Neutrophil (primary cell): ENCODE measurements around the gene GEMIN5.

Source experiments
- H3K27ac ChIP-seq: fragments of 200-600 bp; sonication (generic); 2 replicates; pipeline ENCODE4 v1.5.1; 2016; ENCODE audit warnings: mild to moderate bottlenecking, moderate library complexity
- H3K27me3 ChIP-seq: fragments of 200-600 bp; sonication (generic); 2 replicates; pipeline ENCODE4 v1.6.0; 2016; ENCODE audit warnings: mild to moderate bottlenecking
- H3K36me3 ChIP-seq: fragments of 200-600 bp; sonication (generic); 2 replicates; pipeline ENCODE4 v1.5.1; 2017
- H3K4me1 ChIP-seq, 2 experiments: fragments of 200-600 bp in 1 of 2; sonication (generic) in 1 of 2; 1 replicate in 1 of 2; 2 replicates in 1 of 2; pipeline versions ENCODE4 v1.5.1 to v1.6.1; 2013 to 2016; ENCODE audit warnings: low read depth in 1 of 2, low read length in 1 of 2, mild to moderate bottlenecking in 1 of 2, moderate library complexity in 1 of 2; ENCODE audit not compliant: control insufficient read depth in 1 of 2, insufficient read depth in 1 of 2
- H3K4me3 ChIP-seq, 2 experiments: fragments of 200-600 bp in 1 of 2; sonication (generic) in 1 of 2; 1 replicate in 1 of 2; 2 replicates in 1 of 2; pipeline ENCODE4 v1.5.1; 2013 to 2016; ENCODE audit warnings: low read depth in 1 of 2, low read length in 1 of 2, mild to moderate bottlenecking in 1 of 2, moderate library complexity in 1 of 2
- H3K9me3 ChIP-seq: fragments of 200-600 bp; sonication (generic); 2 replicates; pipeline ENCODE4 v1.5.1; 2016
- CTCF ChIP-seq: fragments of 200-600 bp; sonication (generic); IDR thresholded peaks from 2 replicates; pipeline ENCODE4 v1.5.1; 2016; ENCODE audit warnings: antibody characterized with exemption

Gene GEMIN5

DNA sequence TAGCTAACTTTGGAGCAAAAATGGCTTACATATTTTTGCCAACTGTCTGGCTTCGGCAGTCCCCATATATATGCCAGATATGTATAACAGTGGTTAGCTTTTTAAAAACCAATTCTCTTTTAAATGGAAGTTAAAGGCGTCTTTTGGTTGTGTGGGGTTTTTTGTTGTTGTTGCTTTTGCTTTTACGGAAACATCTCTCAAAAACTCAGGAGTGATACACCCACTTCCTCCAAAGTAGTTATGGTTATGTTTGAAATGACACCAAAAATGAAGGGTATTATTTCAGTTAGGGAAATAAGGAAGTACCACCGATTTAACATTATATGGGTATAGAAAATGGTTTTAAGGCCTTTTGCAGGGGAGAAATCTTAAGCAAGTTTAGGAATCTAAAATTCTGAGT is 77.2 kb downstream of the GEMIN5 start:
- peaks cover 33 to 38% of the 10 kb centered on the region in 2 experiments for H3K4me1 ChIP-seq

DNA sequence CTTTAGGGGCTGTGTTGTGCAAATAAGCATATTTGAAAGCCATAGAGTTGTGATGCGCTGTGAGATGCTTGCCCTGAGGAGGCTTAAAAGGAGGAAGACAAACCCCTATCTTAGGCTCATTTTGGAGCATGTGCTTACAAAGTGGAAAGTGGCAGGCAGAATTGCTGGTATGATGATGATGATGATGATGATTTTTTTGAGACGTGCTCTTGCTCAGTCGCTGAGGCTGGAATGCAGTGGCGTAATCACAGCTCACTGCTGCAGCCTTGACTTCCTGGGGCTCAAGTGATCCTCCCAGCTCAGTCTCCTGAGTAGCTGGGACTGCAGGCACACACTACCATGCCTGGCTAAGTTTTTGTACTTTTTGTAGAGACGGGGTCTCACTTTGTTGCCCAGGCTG is 77.9 kb downstream of the GEMIN5 start:
- peaks cover 33 to 38% of the 10 kb centered on the region in 2 experiments for H3K4me1 ChIP-seq
- H3K27ac ChIP-seq: peak overlapping the region; percentile 95
- TF ChIP-seq CTCF: no peak

More for the DNA sequence above, 77.2 kb downstream of the GEMIN5 start:
- Histone ChIP-seq H3K4me3 (peak overlapping the region; percentile 91 to 98), H3K27me3 (no peaks in the 10 kb centered on the region), H3K36me3 (peaks cover 28% of the 10 kb centered on the region), H3K9me3 (no peaks in the 10 kb centered on the region), H3K27ac (peak overlapping the region; percentile 95)
- no peak for TF ChIP-seq CTCF

DNA sequence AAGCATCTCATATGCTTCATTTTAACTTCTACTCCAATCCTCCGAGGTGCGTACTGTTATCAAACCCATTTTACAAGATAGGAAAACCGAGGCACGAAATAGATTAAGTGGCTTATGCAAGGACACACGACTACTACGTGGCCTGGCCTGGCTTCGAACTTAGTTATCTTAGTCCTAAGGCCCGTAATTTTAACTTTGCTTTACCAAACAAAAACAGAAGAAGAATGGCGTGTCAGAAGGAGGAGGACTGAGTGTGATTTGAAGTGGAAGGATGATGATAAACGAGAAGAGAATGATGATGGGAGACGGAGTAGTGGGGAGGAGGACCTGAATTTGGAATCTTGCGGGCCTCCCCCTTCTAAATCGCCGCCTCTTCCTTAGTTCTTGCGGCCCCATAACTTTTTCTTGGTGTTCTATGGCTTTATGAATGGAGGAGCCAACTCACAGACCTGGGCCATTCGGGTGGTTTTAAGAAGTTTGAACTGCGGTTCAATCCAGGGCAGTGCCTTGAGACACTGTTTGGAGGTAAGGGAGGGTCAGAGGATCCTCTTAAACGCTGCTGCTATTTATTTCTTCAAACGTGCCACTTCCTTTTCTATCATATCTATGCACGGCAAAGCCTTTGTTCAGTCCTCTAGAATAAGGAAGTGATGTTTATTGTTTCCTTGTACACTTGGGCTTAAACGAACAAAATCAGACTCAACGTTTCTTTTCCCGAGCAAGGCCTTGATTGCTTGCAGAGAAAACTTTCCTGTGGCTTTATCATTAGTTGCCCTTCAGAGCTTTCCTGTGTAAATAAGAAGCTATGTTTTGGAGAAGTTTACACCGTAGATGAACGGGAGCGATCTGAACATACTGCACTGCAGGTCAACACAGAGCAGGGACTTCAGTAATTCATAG is 78.8 kb downstream of the GEMIN5 start:
- H3K27ac ChIP-seq: peak overlapping the region; percentile 95
- no peaks in the 10 kb centered on the region for H3K9me3 ChIP-seq
- H3K4me3 ChIP-seq: peak overlapping the region; percentile 91 to 98
- H3K36me3 ChIP-seq: peaks cover 13% of the 10 kb centered on the region
- no peaks in the 10 kb centered on the region for H3K27me3 ChIP-seq
- no peak for TF ChIP-seq CTCF
- H3K4me1 ChIP-seq: peaks cover 33 to 38% of the 10 kb centered on the region in 2 experiments

More for the DNA sequence above, 77.9 kb downstream of the GEMIN5 start:
- Histone ChIP-seq H3K9me3 (no peaks in the 10 kb centered on the region), H3K36me3 (peaks cover 22% of the 10 kb centered on the region), H3K27me3 (no peaks in the 10 kb centered on the region), H3K4me3 (peak overlapping the region; percentile 91 to 98)

DNA sequence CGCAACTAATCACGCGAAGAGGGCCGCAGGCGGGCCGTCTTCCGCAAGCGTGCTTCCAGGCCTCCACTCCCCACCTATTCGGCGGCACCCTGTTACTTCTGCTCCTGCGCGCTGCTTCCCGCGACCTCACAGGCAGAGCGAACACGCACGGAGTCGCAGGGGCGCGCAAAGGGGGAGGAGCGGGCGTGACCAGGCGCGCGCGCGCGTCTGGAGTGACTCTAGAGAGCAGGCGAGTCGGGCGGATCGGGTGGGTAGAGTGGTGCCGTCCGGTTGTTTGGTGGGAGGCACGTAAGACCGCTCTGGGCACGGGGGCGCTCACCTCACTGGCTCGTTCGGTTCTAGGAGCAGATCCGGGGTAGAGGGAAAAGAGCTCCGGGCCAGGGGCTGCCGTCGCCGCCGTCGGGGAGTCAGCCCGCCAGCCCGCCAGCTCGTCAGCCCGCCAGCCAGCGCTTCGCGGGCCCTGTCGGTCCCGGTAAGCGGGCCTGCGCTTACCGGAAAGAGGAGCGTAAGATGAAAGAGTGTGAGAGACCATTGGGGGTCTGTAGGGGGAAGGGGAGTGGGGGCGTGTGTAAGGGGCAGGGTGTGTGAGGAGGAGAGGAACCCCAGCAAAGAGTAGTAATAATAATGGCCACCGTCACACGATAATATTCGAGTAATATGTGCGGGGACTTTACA is 79.6 kb downstream of the GEMIN5 start, which contains the start of gene CNOT8:
Gene CNOT8 (plus strand): TSS at position 331 of the 675 bp plus-strand sequence. CDS start 4,652 bp downstream, outside the sequence.
- no peaks in the 10 kb centered on the region for H3K9me3 ChIP-seq
- no peaks in the 10 kb centered on the region for H3K27me3 ChIP-seq
- TF ChIP-seq CTCF: peak; percentile 31
- peaks cover 6% of the 10 kb centered on the region for H3K36me3 ChIP-seq
- peaks cover 33 to 38% of the 10 kb centered on the region in 2 experiments for H3K4me1 ChIP-seq
- H3K27ac ChIP-seq: peak within 1 kb of the TSS; percentile 95
- H3K4me3 ChIP-seq: peak within 1 kb of the TSS; percentile 91 to 98

GRCh38 chr5:154857530-154858296 is 80.3 kb downstream of the GEMIN5 start:
- Histone ChIP-seq H3K27ac (peak overlapping the region; percentile 95), H3K36me3 (no peaks in the 10 kb centered on the region), H3K4me1 (peaks cover 33 to 38% of the 10 kb centered on the region in 2 experiments), H3K4me3 (peak overlapping the region; percentile 91 to 98), H3K9me3 (no peaks in the 10 kb centered on the region), H3K27me3 (no peaks in the 10 kb centered on the region)
- no peak for TF ChIP-seq CTCF
